ENCODE results near the gene ALK. TPM values are rescaled to one million over a fixed set of nuclear protein-coding genes. Genes with fewer than 3 reads are reported as not detected.

The ALK gene
- total RNA-seq, 2 donors from 2014 or later, result 0.21 to 0.26 TPM

- DNase-seq (no peak), ATAC-seq (peak in 1 of 2 donors; percentile 66)
- intact Hi-C loops (cut with DNase I), result no loop called here
Measured at GRCh38 chr2:29463181-29463900, 458.0 kb downstream of the ALK start.

GRCh38 chr2:29462293-29462692 lies 459.1 kb downstream of the ALK start:
- DNase-seq (no peak), ATAC-seq (no peak)
- intact Hi-C loops (cut with DNase I), result no loop called here

- DNase-seq (no peak), ATAC-seq (no peak)
- intact Hi-C loops (cut with DNase I), result no loop called here
Measured at GRCh38 chr2:29460190-29460589, 461.2 kb downstream of the ALK start.

GRCh38 chr2:29459445-29460179 lies 461.8 kb downstream of the ALK start:
- intact Hi-C loops (cut with DNase I), result no loop called here
- ATAC-seq, result peak in 1 of 2 donors; percentile 92
- DNase-seq, result no peak

- no peak for DNase-seq
- intact Hi-C loops (cut with DNase I), result no loop called here
Measured at GRCh38 chr2:29456429-29456828, 465.0 kb downstream of the ALK start.

GRCh38 chr2:29455200-29455860 lies 466.1 kb downstream of the ALK start:
- no peak for ATAC-seq
- no peak for DNase-seq
- intact Hi-C loops (cut with DNase I), result no loop called here

More at GRCh38 chr2:29456429-29456828, 465.0 kb downstream of the ALK start:
- no peak for ATAC-seq

GRCh38 chr2:29452036-29452435 lies 469.4 kb downstream of the ALK start:
- no peak for DNase-seq
- intact Hi-C loops (cut with DNase I), result no loop called here
- ATAC-seq, result no peak

GRCh38 chr2:29450596-29451222 lies 470.7 kb downstream of the ALK start:
- DNase-seq (no peak), ATAC-seq (no peak)
- intact Hi-C loops (cut with DNase I), result no loop called here

GRCh38 chr2:29449499-29449898 lies 471.9 kb downstream of the ALK start:
- no peak for ATAC-seq
- no peak for DNase-seq
- intact Hi-C loops (cut with DNase I), result no loop called here

GRCh38 chr2:29448096-29448688 lies 473.2 kb downstream of the ALK start:
- ATAC-seq (no peak), DNase-seq (no peak)
- intact Hi-C loops (cut with DNase I), result no loop called here

GRCh38 chr2:29447513-29447912 lies 473.9 kb downstream of the ALK start:
- DNase-seq (no peak), ATAC-seq (no peak)
- intact Hi-C loops (cut with DNase I), result no loop called here

GRCh38 chr2:29446847-29447246 lies 474.5 kb downstream of the ALK start:
- intact Hi-C loops (cut with DNase I), result no loop called here
- no peak for DNase-seq
- ATAC-seq, result peak in 1 of 2 donors; percentile 69

- peak in 1 of 2 donors; percentile 38 for ATAC-seq
Measured at GRCh38 chr2:29444150-29444549, 477.2 kb downstream of the ALK start.

GRCh38 chr2:29443627-29444026 lies 477.8 kb downstream of the ALK start:
- ATAC-seq, result peak in 1 of 2 donors; percentile 49
- DNase-seq, result no peak
- intact Hi-C loops (cut with DNase I), result no loop called here

More at GRCh38 chr2:29444150-29444549, 477.2 kb downstream of the ALK start:
- DNase-seq, result no peak
- intact Hi-C loops (cut with DNase I), result no loop called here

GRCh38 chr2:29443151-29443550 lies 478.2 kb downstream of the ALK start:
- intact Hi-C loops (cut with DNase I), result no loop called here
- no peak for ATAC-seq

GRCh38 chr2:29440921-29441623 lies 480.3 kb downstream of the ALK start:
- DNase-seq (no peak), ATAC-seq (no peak)
- intact Hi-C loops (cut with DNase I), result no loop called here

More at GRCh38 chr2:29443151-29443550, 478.2 kb downstream of the ALK start:
- no peak for DNase-seq

- intact Hi-C loops (cut with DNase I), result no loop called here
- ATAC-seq, result no peak
- DNase-seq, result no peak
Measured at GRCh38 chr2:29433920-29434319, 487.5 kb downstream of the ALK start.

GRCh38 chr2:29433128-29433527 lies 488.3 kb downstream of the ALK start:
- ATAC-seq, result no peak
- no peak for DNase-seq
- intact Hi-C loops (cut with DNase I), result no loop called here

- intact Hi-C loops (cut with DNase I), result no loop called here
- no peak for DNase-seq
- ATAC-seq, result no peak
Measured at GRCh38 chr2:29431485-29431884, 489.9 kb downstream of the ALK start.
